OCI-LY7 (cell line): Measurements from ENCODE around the gene LORICRIN. TPM values are rescaled to one million over a fixed set of nuclear protein-coding genes. Genes with fewer than 3 reads are reported as not detected.

Experiments used
- BruUV-seq: library from RNA; stranded (reverse); fragments of 400-500 nt; replicated peaks from 2 replicates; lab custom pipeline; 2021; lab: Mats Ljungman, UMichigan
- CTCF ChIA-PET: fragments of 300-600 bp; sonication (Branson Sonifier 250); formaldehyde crosslinking; loops from one replicate; lab custom pipeline; 2022; ENCODE audit warnings: antibody characterized with exemption; ENCODE audit not compliant: unreplicated experiment; lab: Charles Lee
- POLR2A ChIA-PET: fragments of 300-600 bp; sonication (Branson Sonifier 250); formaldehyde crosslinking; loops from one replicate; lab custom pipeline; 2022; ENCODE audit warnings: antibody characterized with exemption; lab: Charles Lee
- DNase-seq: peaks from one replicate; pipeline ENCODE4 v3.0.0-alpha.2; 2015; ENCODE audit warnings: low spot score
- H2AFZ ChIP-seq: fragments of 200-600 bp; sonication (generic), shearing (Covaris generic); 2 replicates; pipeline ENCODE4 v1.6.1; 2014; ENCODE audit warnings: mild to moderate bottlenecking, antibody characterized with exemption, low read length, moderate library complexity
- H3K27ac ChIP-seq: fragments of 200-600 bp; sonication (generic); 2 replicates; pipeline ENCODE4 v1.5.1; 2014; ENCODE audit warnings: mixed run types, low read depth, mild to moderate bottlenecking, moderate library complexity, low read length, inconsistent platforms; ENCODE audit not compliant: poor library complexity, severe bottlenecking
- H3K36me3 ChIP-seq: fragments of 200-600 bp; sonication (generic); 2 replicates; pipeline ENCODE4 v1.6.1; 2014; ENCODE audit warnings: mild to moderate bottlenecking, antibody characterized with exemption, low read length, moderate library complexity, mixed read lengths; ENCODE audit not compliant: insufficient read depth
- H3K4me1 ChIP-seq: fragments of 200-600 bp; sonication (generic); 2 replicates; pipeline ENCODE4 v1.5.1; 2014; ENCODE audit warnings: mild to moderate bottlenecking, low read length; ENCODE audit not compliant: insufficient read depth, poor library complexity, severe bottlenecking
- H3K4me2 ChIP-seq: fragments of 200-600 bp; sonication (generic); 2 replicates; pipeline ENCODE4 v1.6.1; 2014; ENCODE audit warnings: mild to moderate bottlenecking, low read length
- H3K4me3 ChIP-seq: fragments of 200-600 bp; sonication (generic); 2 replicates; pipeline ENCODE4 v1.5.1; 2014; ENCODE audit warnings: mild to moderate bottlenecking, low read depth, low read length; ENCODE audit not compliant: poor library complexity, severe bottlenecking
- H3K79me2 ChIP-seq: fragments of 200-600 bp; sonication (generic); 2 replicates; pipeline ENCODE4 v1.6.1; 2016; ENCODE audit warnings: low read depth, mild to moderate bottlenecking, low read length, moderate library complexity, mixed read lengths; ENCODE audit not compliant: insufficient read depth
- H3K9me2 ChIP-seq: fragments of 200-600 bp; sonication (generic); 2 replicates; pipeline ENCODE4 v1.6.1; 2016; ENCODE audit warnings: mild to moderate bottlenecking, low read length, mixed read lengths; ENCODE audit not compliant: insufficient read depth
- H3K9me3 ChIP-seq: fragments of 200-600 bp; sonication (generic); 2 replicates; pipeline ENCODE4 v1.6.1; 2014; ENCODE audit warnings: mild to moderate bottlenecking, mixed run types, low read length, mixed read lengths
- H4K20me1 ChIP-seq: fragments of 200-600 bp; sonication (generic); 2 replicates; pipeline ENCODE4 v1.6.1; 2014; ENCODE audit warnings: mild to moderate bottlenecking, antibody characterized with exemption, low read length, moderate library complexity, mixed read lengths; ENCODE audit not compliant: insufficient read depth
- EZH2phosphoT487 ChIP-seq: fragments of 200-600 bp; sonication (generic); IDR thresholded peaks from 2 replicates; pipeline ENCODE4 v1.6.1; 2018; ENCODE audit warnings: low read depth, borderline replicate concordance, mild to moderate bottlenecking, mixed run types, antibody characterized with exemption, low read length, moderate library complexity, mixed read lengths
- intact Hi-C: fragments of 100-400 bp; cut with micrococcal nuclease; formaldehyde crosslinking; loops from one replicate; pipeline ENCODE4 v1.10.0; 2022; ENCODE audit not compliant: unreplicated experiment
- total RNA-seq, 2 experiments: library from RNA; depleted of rRNA in 1 of 2; stranded (reverse); fragments of >200 nt in 1 of 2; shearing (Covaris generic) in 1 of 2; gene quantifications; 2 replicates each; pipeline ENCODE4 v1.2.3, GENCODE V29; 2014 to 2022
- TF ChIP-seq, protein P1 (sequence below): fragments of 200-600 bp; sonication (generic); conservative IDR thresholded peaks from 2 replicates; pipeline ENCODE4 v1.5.1; 2014; ENCODE audit warnings: mild to moderate bottlenecking, antibody characterized with exemption, low read length, moderate library complexity, mixed read lengths

Gene LORICRIN
- total RNA-seq, 2 experiments from 2014 or later, result not detected

DNA sequence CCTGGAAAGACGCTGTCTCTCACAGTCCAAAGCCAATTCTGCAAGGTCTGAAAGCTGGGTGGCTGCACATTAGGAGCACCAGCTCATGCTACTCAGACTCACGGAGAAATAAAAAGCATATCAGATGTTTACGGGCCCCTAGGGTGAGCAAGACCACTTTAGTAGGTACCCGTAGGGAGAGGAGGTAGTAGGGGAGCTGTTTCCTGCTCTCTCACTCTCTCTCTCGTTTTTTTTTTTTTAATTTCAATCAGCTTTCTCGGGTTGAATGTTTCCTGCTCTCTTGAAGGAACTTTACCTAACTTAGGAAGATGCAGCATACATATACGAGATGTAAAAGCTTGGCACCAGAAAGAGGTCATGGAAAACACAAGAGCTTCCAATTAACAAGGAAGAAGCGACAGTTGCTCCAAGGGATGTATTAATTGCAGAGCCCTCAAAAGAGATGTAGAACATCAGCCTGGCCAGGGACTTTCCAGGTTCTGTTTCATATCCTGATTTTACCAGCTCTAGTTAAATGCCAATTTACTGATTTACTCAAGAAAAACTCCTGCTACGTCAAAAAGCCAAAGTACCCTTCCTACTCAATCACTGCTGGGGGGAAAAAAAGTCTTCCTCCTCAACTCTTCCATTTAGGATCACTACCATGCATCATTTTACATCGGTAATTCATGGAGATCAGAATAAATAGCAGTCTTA, 3.1 kb downstream of the LORICRIN start:
- H3K79me2 ChIP-seq, result no peaks in the 10 kb centered on the region
- no peak for DNase-seq
- no peak overlapping the region for H3K4me2 ChIP-seq
- POLR2A ChIA-PET, result interaction anchor here (0.7 kb wide), 1 partner anchor 27 kb away, joined by 3 read pairs; no protein-coding TSS in a partner anchor
- no peak overlapping the region for H2AFZ ChIP-seq
- H4K20me1 ChIP-seq, result no peaks in the 10 kb centered on the region
- BruUV-seq, result no TSS peak
- intact Hi-C loops, result no loop called here
- no peak overlapping the region for H3K27ac ChIP-seq
- no peak overlapping the region for H3K4me3 ChIP-seq
- no peaks in the 10 kb centered on the region for H3K4me1 ChIP-seq
- H3K9me3 ChIP-seq, result no peaks in the 10 kb centered on the region
- H3K36me3 ChIP-seq, result no peaks in the 10 kb centered on the region
- CTCF ChIA-PET, result interaction anchor here (1.0 kb wide), 1 partner anchor 9 kb away, joined by 3 read pairs; no protein-coding TSS in a partner anchor
- H3K9me2 ChIP-seq, result no peaks in the 10 kb centered on the region
- no peak for TF ChIP-seq EZH2phosphoT487
- TF ChIP-seq, protein P1, sequence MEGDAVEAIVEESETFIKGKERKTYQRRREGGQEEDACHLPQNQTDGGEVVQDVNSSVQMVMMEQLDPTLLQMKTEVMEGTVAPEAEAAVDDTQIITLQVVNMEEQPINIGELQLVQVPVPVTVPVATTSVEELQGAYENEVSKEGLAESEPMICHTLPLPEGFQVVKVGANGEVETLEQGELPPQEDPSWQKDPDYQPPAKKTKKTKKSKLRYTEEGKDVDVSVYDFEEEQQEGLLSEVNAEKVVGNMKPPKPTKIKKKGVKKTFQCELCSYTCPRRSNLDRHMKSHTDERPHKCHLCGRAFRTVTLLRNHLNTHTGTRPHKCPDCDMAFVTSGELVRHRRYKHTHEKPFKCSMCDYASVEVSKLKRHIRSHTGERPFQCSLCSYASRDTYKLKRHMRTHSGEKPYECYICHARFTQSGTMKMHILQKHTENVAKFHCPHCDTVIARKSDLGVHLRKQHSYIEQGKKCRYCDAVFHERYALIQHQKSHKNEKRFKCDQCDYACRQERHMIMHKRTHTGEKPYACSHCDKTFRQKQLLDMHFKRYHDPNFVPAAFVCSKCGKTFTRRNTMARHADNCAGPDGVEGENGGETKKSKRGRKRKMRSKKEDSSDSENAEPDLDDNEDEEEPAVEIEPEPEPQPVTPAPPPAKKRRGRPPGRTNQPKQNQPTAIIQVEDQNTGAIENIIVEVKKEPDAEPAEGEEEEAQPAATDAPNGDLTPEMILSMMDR, result no peak

DNA sequence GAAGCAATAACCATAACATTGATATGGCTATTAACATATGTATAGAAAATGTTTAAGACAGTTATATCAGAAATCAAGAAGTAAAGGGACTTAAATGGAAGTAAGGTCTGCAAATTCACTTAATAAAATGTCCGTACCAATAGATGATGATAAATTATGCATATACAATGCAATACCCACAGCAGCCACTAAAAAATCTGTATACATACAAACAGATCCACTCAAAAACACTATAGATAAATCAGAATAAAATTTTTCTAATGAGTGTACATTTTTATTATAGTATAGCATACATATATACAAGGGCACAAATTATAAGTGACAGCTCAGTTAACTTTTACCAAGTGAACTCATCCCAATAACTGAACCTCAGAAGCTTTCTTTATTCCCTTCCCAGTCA, 6.0 kb downstream of the LORICRIN start:
- no TSS peak for BruUV-seq
- CTCF ChIA-PET, result no interaction called here
- Histone ChIP-seq H4K20me1 (no peaks in the 10 kb centered on the region), H3K27ac (no peak overlapping the region), H3K4me3 (no peak overlapping the region), H3K4me1 (no peaks in the 10 kb centered on the region), H3K9me2 (no peaks in the 10 kb centered on the region), H3K9me3 (no peaks in the 10 kb centered on the region), H2AFZ (no peak overlapping the region), H3K79me2 (no peaks in the 10 kb centered on the region), H3K4me2 (no peak overlapping the region), H3K36me3 (no peaks in the 10 kb centered on the region)
- TF ChIP-seq EZH2phosphoT487, result no peak
- TF ChIP-seq, protein P1, result peak; percentile 27; the same call in 1 of the 2 replicates
- POLR2A ChIA-PET, result no interaction called here
- no peak for DNase-seq
- intact Hi-C loops, result no loop called here

DNA sequence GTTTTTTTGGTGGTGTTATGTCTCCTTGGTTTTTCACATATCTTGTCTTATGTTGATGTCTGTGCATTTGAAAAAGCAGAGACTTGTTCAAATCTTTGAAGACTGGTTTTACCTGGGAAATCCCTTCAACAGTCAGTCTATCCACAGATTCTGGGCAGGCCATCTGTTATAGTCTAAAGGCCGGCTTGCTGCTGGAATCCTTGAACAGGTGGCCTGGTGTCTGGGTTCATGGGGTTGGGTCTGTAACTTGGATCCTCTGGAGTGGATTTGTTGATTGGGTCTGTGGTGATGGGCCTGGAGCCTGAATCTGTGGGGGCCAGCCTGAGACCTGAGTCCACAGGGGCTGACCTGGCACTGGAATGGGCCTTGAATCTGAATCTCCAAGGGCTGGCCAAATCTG, 12.2 kb downstream of the LORICRIN start:
- intact Hi-C loops, result no loop called here
- no peak for TF ChIP-seq EZH2phosphoT487
- TF ChIP-seq, protein P1, result no peak
- Histone ChIP-seq H2AFZ (no peak overlapping the region), H3K4me1 (no peaks in the 10 kb centered on the region), H3K27ac (no peak overlapping the region), H3K4me3 (no peak overlapping the region), H4K20me1 (no peaks in the 10 kb centered on the region), H3K4me2 (no peak overlapping the region), H3K36me3 (no peaks in the 10 kb centered on the region), H3K79me2 (no peaks in the 10 kb centered on the region), H3K9me3 (no peaks in the 10 kb centered on the region), H3K9me2 (no peaks in the 10 kb centered on the region)
- DNase-seq, result no peak
- CTCF ChIA-PET, result no interaction called here
- POLR2A ChIA-PET, result no interaction called here
- no TSS peak for BruUV-seq
